ENCODE data around the gene IRX1. TPM values are rescaled to one million over a fixed set of nuclear protein-coding genes. Genes with fewer than 3 reads are reported as not detected.

The IRX1 gene
- total and polyA plus RNA-seq, 2 of the 8 experiments (the other 6 are each of a cell fraction or from before 2014, with no cell fraction given) = 2.6 to 3.9 TPM

- peaks cover 40 to 71% (median 59%) of the 10 kb centered on the region in 4 experiments for H3K27me3 ChIP-seq (replicated peaks in 1 of 4; ENCODE audit: control insufficient read depth in 3 of 4, extremely low read depth in 1 of 4, insufficient read depth in 3 of 4, low read length in 3 of 4)
- H3K4me2 ChIP-seq (ENCODE audit: insufficient read depth in 1 of 2, low read depth in 2 of 2, low read length in 2 of 2) = peak overlapping the region; percentile 67 to 73; a peak in 3 of 4 replicates
- TF ChIP-seq SIRT6 (IDR thresholded peaks at IDR 0.05; ENCODE audit: low read length) (no peak), TAF7 (optimal IDR thresholded peaks at IDR 0.05; ENCODE audit: borderline replicate concordance, low read depth, low read length) (no peak), RAD21 (IDR thresholded peaks at IDR 0.05 in 1 of 2, conservative IDR thresholded peaks at IDR 0.05 in 1 of 2; ENCODE audit: low read depth in 2 of 2, low read length in 2 of 2) (no peak), CREB1 (IDR thresholded peaks at IDR 0.05) (no peak), CTCF (IDR thresholded peaks at IDR 0.05; ENCODE audit: control extremely low read depth in 1 of 3, insufficient read depth in 1 of 3, low read depth in 1 of 3, low read length in 3 of 3) (no peak), GTF2F1 (IDR thresholded peaks at IDR 0.05; ENCODE audit: borderline replicate concordance, low read depth, low read length) (no peak), KDM5A (IDR thresholded peaks at IDR 0.05; ENCODE audit: low read length) (no peak)
Measured at GRCh38 chr5:3605298-3606010, 9.8 kb downstream of the IRX1 start.

More at GRCh38 chr5:3605298-3606010, 9.8 kb downstream of the IRX1 start:
- H2BK120ac ChIP-seq (replicated peaks; ENCODE audit: low read depth, low read length) = no peak overlapping the region
- H3K36me3 ChIP-seq (ENCODE audit: control insufficient read depth in 2 of 4, insufficient read depth in 4 of 4, low read length in 3 of 4) = peaks cover 0 to 3% (median 0%) of the 10 kb centered on the region in 4 experiments; a peak in 2 of 8 replicates
- no peak overlapping the region for H3K23ac ChIP-seq (ENCODE audit: insufficient read length)
- peak overlapping the region; percentile 23; the same call in 1 of the 2 replicates for H4K8ac ChIP-seq (ENCODE audit: extremely low read depth, insufficient read depth, low read length)
- no peak for DNase-seq (ENCODE audit: low read depth in 1 of 2, low spot score in 2 of 2)
- no peak for FAIRE-seq
- H4K20me1 ChIP-seq (replicated peaks in 1 of 2; ENCODE audit: control insufficient read depth in 1 of 2, insufficient read depth in 2 of 2, low read length in 2 of 2) = peaks cover 4 to 5% of the 10 kb centered on the region in 2 experiments
- H2BK15ac ChIP-seq (ENCODE audit: low read length) = no peak overlapping the region; the same call in 1 of the 2 replicates
- H3K18ac ChIP-seq (ENCODE audit: extremely low read depth, low read length) = no peak overlapping the region
- no peak overlapping the region for H3K27ac ChIP-seq (ENCODE audit: low read depth, low read length)
- peak overlapping the region; percentile 39; the same call in 1 of the 2 replicates for H2AK5ac ChIP-seq (ENCODE audit: low read depth, low read length)
- no peak overlapping the region for H2BK5ac ChIP-seq (ENCODE audit: low read depth, low read length)
- H4K5ac ChIP-seq (ENCODE audit: insufficient read length, low read depth, low read length) = no peak overlapping the region
- H3K14ac ChIP-seq (ENCODE audit: insufficient read length) = no peak overlapping the region
- ChIA-PET CTCF (ENCODE audit: partially characterized antibody) (interaction anchor here (0.6 to 1.3 kb wide), 6 partner anchors 13 to 1146 kb away, joined by 3 to 4 read pairs (median 4); no protein-coding TSS in a partner anchor), POLR2A (ENCODE audit: partially characterized antibody) (interaction anchor here (1.3 kb wide), 1 partner anchor 13 kb away, joined by 4 read pairs; no protein-coding TSS in a partner anchor)
- no peaks in the 10 kb centered on the region for H3K79me1 ChIP-seq (ENCODE audit: low read depth, low read length)
- no peak overlapping the region for H2AFZ ChIP-seq (ENCODE audit: low read length)
- H2BK20ac ChIP-seq (ENCODE audit: low read length) = 0 out of 2 replicates have a peak overlapping the region, but pooled peaks have one; percentile 32
- peaks cover 2 to 13% (median 9%) of the 10 kb centered on the region in 4 experiments for H3K4me1 ChIP-seq (replicated peaks in 1 of 4; ENCODE audit: control insufficient read depth in 3 of 4, insufficient read depth in 4 of 4, low read length in 3 of 4)
- H3K9me3 ChIP-seq (ENCODE audit: insufficient read depth in 2 of 2, low read depth in 1 of 2, low read length in 1 of 2) = no peaks in the 10 kb centered on the region
- H3K9ac ChIP-seq (replicated peaks in 1 of 4; ENCODE audit: extremely low read depth in 1 of 4, low read depth in 3 of 4, low read length in 3 of 4) = no peak overlapping the region
- H3K56ac ChIP-seq (replicated peaks; ENCODE audit: insufficient read length, low read depth, low read length) = no peak overlapping the region
- H4K91ac ChIP-seq (replicated peaks; ENCODE audit: insufficient read length, low read length) = no peak overlapping the region
- 0 out of 2 replicates have a peak overlapping the region, but pooled peaks have one; percentile 27 for H2BK12ac ChIP-seq (ENCODE audit: low read depth, low read length)
- peak overlapping the region in 2 of 4 experiments; percentile 43 to 64; a peak in 3 of 8 replicates for H3K4me3 ChIP-seq (ENCODE audit: extremely low read depth in 1 of 4, insufficient read depth in 2 of 4, low read depth in 3 of 4, low read length in 4 of 4)
- peaks cover 18% of the 10 kb centered on the region; the same call in 1 of the 2 replicates for H3K23me2 ChIP-seq (ENCODE audit: low read depth, low read length)
- no peak overlapping the region for H3K4ac ChIP-seq (replicated peaks; ENCODE audit: insufficient read length, low read depth, low read length)
- no peaks in the 10 kb centered on the region for H3K79me2 ChIP-seq (ENCODE audit: control insufficient read depth in 1 of 2, insufficient read depth in 2 of 2, low read length in 2 of 2)
- 63% methylated on average over 25 of the region's 32 CpGs; no CpG with 5 or more reads in 1 of the 2 experiments for WGBS, 2 experiments (ENCODE audit: extremely low coverage in 1 of 2, insufficient coverage in 1 of 2, insufficient read length in 1 of 2, insufficient replicate concordance in 2 of 2, low coverage in 1 of 2, low lambda C conversion rate in 2 of 2, missing lambda C conversion rate in 1 of 2)
